ENCODE results near the gene CLEC10A.
"Not testable (repeated sequence)": the region's sequence is repeated elsewhere in the genome, so short reads cannot be mapped to it uniquely, and the experiment has no call there.

DNA sequence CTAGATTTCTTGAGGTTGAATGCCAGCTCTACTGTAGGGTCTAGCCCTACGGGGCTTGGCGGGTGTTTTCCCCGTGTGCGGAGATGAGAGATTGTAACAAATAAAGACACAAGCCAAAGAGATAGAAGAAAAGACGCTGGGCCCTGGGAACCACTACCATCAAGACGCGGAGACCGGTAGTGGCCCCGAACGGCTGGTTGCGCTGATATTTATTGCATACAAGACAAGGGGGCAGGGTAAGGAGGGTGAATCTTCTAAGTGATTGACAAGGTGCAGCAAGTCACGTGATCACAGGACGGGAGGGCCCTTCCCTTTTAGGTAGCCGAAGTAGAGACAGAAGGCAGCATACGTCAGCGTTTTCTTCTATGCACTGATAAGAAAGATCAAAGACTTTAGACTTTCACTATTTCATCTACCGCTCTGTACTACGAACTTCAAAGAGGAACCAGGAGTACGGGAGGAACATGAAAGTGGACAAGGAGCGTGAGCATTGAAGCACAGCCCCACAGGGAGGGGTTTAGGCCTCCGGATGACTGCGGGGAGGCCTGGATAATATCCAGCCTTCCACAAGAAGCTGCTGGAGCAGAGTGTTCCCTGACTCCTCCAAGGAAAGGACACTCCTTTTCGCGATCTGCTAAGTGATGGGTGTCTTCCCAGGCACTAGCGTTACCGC lies 33.2 kb downstream of the CLEC10A start:
- TF ChIP-seq, protein P1, sequence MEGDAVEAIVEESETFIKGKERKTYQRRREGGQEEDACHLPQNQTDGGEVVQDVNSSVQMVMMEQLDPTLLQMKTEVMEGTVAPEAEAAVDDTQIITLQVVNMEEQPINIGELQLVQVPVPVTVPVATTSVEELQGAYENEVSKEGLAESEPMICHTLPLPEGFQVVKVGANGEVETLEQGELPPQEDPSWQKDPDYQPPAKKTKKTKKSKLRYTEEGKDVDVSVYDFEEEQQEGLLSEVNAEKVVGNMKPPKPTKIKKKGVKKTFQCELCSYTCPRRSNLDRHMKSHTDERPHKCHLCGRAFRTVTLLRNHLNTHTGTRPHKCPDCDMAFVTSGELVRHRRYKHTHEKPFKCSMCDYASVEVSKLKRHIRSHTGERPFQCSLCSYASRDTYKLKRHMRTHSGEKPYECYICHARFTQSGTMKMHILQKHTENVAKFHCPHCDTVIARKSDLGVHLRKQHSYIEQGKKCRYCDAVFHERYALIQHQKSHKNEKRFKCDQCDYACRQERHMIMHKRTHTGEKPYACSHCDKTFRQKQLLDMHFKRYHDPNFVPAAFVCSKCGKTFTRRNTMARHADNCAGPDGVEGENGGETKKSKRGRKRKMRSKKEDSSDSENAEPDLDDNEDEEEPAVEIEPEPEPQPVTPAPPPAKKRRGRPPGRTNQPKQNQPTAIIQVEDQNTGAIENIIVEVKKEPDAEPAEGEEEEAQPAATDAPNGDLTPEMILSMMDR (IDR thresholded peaks at IDR 0.05) = not testable (repeated sequence)
- not testable (repeated sequence) for TF ChIP-seq POLR2A (IDR thresholded peaks at IDR 0.05)
